GDM1 (cell line): ENCODE results near the gene TIAM2.

Experiments used
- DNase-seq: peaks from one replicate; lab custom pipeline; 2025; lab: John Stamatoyannopoulos, UW

TIAM2 gene

DNA sequence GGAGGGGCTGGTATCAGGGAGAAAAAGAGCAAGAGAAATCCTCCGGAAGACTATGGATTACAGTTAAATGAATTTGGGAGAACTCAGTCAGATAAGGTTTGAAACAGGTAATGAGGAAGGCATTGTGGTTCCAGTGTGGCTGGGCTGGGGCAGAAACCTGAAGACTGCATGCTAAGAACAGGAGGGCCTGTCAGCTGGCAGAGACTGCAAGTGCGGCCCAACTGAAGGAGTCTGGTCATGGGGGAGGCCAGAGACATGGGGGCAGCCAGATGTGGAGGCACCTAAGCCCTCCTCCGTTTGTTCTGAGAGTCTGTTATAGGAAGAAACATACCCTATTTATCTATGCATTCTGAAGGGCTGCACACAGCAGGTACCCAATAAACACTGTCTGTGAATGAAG is 302.6 kb downstream of the TIAM2 start:
- no peak for DNase-seq

DNA sequence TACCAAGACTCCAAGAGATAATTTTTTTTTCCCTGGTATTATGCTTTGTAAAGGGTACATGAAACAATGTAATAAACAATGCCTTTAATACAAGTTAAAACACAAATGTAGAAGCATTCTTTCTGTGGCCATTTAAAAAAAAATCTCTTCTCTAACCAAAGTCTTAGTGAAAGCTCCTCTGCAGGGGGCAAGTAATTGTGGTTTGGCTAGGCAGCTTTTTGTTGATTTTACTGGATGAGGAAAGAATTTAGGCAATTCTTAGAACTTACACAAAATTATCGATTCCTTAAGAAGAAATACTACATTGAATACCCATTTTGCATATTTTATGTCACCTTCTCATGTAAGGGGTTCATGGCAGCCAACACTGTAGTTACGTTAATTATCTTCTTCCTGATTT is 306.8 kb downstream of the TIAM2 start:
- DNase-seq, result no peak

DNA sequence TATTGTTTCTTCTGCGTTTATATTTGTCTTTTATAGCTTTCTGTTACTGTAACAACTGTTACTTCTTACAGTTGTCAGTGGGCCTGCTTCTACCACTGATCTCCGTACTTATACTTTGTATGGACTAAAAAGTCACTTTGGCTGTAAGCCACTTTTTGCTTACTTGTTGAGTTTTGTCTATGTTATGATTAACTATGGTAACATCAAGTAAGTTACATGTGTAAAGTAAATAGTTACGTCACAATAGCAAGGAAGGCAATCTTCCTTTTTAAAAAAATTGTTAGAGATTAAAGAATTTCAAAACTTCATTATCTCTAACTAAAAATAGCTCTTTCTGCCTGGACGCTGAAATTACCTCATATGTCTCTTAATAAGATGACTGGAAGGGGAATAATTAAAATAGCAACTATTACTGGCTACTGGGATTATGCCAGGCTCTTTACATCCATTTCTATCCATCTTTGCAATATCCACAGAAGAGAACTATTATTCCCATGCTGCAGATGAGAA is 308.3 kb downstream of the TIAM2 start:
- DNase-seq, result no peak

DNA sequence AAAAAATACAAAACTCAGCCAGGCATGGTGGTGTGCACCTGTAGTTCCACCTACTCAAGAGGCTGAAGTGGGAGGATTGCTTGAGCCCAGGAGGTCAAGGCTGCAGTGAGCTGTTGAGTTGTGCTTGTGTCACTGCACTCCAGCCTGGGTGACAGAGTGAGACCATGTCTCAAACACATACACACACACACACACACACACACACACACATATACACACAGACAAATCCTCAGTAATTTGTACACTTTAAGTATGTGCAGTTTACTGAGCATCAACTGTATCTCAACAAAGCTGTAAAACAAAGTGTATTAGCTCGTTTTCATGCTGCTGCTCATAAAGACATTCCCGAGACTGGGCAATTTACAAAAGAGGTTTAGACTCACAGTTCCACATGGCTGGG is 311.8 kb downstream of the TIAM2 start:
- DNase-seq, result no peak
